Loucy (cell line): Measurements from ENCODE around the gene KCTD6.

ENCODE experiments used
- EZH2phosphoT487 ChIP-seq: fragments of 200-600 bp; IDR thresholded peaks from 2 replicates; pipeline ENCODE4 v1.6.1; 2018; ENCODE audit warnings: antibody characterized with exemption, mild to moderate bottlenecking, moderate library complexity, borderline replicate concordance
- TF ChIP-seq, protein P1 (sequence below): fragments of 200-600 bp; sonication (generic); conservative IDR thresholded peaks from 2 replicates; pipeline ENCODE4 v1.5.1; 2014; ENCODE audit warnings: mild to moderate bottlenecking, antibody characterized with exemption, low read length

DNA sequence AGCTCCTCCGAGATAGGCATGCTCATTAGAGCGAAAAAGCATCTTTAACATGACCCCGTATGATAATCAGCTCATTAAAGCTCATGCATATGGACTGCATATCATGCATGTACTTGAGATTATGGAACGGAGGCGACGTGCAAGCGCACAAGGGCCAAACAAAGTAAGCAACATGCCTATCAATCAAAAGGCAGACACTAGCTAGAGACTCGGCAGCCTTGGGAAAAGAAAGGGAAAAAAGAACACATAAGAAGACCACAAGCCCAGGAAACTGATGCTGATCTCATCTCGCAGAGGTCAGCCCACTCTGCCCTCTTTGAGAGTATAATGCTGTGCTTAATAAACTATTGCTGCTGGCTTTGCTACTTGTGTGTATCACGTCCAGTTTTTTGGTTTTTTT is 47.7 kb downstream of the KCTD6 start:
- TF ChIP-seq, protein P1, sequence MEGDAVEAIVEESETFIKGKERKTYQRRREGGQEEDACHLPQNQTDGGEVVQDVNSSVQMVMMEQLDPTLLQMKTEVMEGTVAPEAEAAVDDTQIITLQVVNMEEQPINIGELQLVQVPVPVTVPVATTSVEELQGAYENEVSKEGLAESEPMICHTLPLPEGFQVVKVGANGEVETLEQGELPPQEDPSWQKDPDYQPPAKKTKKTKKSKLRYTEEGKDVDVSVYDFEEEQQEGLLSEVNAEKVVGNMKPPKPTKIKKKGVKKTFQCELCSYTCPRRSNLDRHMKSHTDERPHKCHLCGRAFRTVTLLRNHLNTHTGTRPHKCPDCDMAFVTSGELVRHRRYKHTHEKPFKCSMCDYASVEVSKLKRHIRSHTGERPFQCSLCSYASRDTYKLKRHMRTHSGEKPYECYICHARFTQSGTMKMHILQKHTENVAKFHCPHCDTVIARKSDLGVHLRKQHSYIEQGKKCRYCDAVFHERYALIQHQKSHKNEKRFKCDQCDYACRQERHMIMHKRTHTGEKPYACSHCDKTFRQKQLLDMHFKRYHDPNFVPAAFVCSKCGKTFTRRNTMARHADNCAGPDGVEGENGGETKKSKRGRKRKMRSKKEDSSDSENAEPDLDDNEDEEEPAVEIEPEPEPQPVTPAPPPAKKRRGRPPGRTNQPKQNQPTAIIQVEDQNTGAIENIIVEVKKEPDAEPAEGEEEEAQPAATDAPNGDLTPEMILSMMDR, result no peak
- no peak for TF ChIP-seq EZH2phosphoT487
